ENCODE results near the gene DOK7. TPM values are rescaled to one million over a fixed set of nuclear protein-coding genes. Genes with fewer than 3 reads are reported as not detected.
A peak's percentile ranks its signal among the peaks of the same experiment; 100 is the strongest.

DOK7 gene
- total and polyA plus RNA-seq, 12 donors = 30.3 to 89.7 (median 39.0) TPM

DNA sequence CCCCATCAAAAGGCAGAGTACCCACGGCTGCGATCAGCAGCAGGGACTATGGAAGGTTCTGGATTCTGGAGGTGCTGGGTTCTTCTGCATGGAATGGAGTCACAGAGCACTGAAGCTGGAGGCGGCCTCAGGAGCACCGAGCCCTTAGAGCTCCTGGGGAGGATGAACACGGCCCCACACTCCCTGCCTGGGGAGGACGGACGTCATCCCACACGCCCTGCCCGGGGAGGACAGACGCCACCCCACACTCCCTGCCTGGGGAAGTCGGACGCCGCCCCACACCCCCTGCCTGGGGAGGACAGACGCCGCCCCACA lies 59.2 kb downstream of the DOK7 start:
- no peaks in the 10 kb centered on the region for H3K27me3 ChIP-seq
- no peak for ATAC-seq
- intact Hi-C loops (cut with DNase I) = no loop called here
- TF ChIP-seq, protein P1, sequence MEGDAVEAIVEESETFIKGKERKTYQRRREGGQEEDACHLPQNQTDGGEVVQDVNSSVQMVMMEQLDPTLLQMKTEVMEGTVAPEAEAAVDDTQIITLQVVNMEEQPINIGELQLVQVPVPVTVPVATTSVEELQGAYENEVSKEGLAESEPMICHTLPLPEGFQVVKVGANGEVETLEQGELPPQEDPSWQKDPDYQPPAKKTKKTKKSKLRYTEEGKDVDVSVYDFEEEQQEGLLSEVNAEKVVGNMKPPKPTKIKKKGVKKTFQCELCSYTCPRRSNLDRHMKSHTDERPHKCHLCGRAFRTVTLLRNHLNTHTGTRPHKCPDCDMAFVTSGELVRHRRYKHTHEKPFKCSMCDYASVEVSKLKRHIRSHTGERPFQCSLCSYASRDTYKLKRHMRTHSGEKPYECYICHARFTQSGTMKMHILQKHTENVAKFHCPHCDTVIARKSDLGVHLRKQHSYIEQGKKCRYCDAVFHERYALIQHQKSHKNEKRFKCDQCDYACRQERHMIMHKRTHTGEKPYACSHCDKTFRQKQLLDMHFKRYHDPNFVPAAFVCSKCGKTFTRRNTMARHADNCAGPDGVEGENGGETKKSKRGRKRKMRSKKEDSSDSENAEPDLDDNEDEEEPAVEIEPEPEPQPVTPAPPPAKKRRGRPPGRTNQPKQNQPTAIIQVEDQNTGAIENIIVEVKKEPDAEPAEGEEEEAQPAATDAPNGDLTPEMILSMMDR (IDR thresholded peaks at IDR 0.05) = no peak
- H3K4me1 ChIP-seq = no peaks in the 10 kb centered on the region
- peaks cover 0 to 94% (median 49%) of the 10 kb centered on the region in 9 donors for H3K36me3 ChIP-seq
- H3K4me3 ChIP-seq = no peak overlapping the region
- no peak overlapping the region for H3K27ac ChIP-seq
- H3K9me3 ChIP-seq = no peaks in the 10 kb centered on the region
- DNase-seq = no peak
- WGBS, 2 donors = 82 to 83% methylated on average over 11 to 15 of the region's 15 CpGs

DNA sequence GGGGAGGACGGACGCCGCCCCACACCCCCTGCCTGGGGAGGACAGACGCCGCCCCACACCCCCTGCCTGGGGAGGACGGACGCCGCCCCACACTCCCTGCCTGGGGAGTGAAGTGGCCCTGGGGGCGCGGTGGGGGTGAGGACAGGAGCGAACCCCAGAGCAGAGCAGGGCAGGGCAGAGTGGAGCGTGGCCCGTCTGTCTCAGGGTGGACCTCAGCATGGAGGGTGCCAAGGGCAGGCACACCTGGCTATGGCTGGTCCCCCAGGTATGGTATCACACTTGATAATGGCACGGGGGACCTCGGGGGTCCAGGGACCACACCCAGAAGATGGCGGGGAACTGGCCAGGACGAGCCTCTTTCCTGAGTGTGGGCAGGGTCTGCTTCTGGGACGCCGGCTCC lies 59.5 kb downstream of the DOK7 start:
- 93 to 95% methylated on average over 17 to 19 of the region's 19 CpGs for WGBS, 2 donors
- intact Hi-C loops (cut with DNase I) = no loop called here
- no peak overlapping the region for H3K4me3 ChIP-seq
- ATAC-seq (no peak), DNase-seq (no peak)
- H3K9me3 ChIP-seq = no peaks in the 10 kb centered on the region
- TF ChIP-seq, protein P1 (IDR thresholded peaks at IDR 0.05) = no peak
- no peaks in the 10 kb centered on the region for H3K27me3 ChIP-seq
- peaks cover 0 to 4% (median 0%) of the 10 kb centered on the region in 9 donors for H3K4me1 ChIP-seq
- H3K36me3 ChIP-seq = peaks cover 0 to 94% (median 46%) of the 10 kb centered on the region in 9 donors
- H3K27ac ChIP-seq = no peak overlapping the region

DNA sequence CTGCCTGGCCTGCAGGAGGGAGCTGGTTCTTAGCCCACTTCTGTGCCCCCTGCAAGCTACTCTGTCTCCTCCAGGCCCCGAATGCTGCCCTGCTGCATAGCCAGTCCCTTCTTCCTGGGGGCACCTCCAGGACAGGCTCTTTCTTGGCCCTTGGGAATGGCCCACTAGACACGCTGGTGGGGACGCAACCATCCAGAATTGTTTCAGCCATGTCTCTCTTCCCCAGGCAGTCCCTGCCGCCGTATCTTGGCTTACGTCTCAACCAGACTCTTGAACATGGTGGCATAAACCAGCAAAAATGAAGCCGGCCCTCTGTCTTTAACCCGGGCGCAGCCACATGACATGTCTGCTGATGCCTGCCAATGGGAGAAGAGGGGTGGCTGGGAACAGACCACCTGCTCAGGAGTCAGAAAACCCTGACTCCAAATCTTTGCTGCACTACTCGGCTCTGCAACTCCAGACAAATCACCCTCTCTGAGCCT lies 60.1 kb downstream of the DOK7 start:
- WGBS, 2 donors = 96 to 97% methylated on average over 10 of the region's 10 CpGs
- Histone ChIP-seq H3K9me3 (no peaks in the 10 kb centered on the region), H3K4me3 (no peak overlapping the region), H3K27me3 (no peaks in the 10 kb centered on the region), H3K4me1 (peaks cover 0 to 9% (median 0%) of the 10 kb centered on the region in 9 donors), H3K27ac (no peak overlapping the region), H3K36me3 (peaks cover 0 to 94% (median 40%) of the 10 kb centered on the region in 9 donors)
- intact Hi-C loops (cut with DNase I) = no loop called here
- TF ChIP-seq, protein P1 (IDR thresholded peaks at IDR 0.05) = no peak
- DNase-seq (peak in 1 of 2 donors; percentile 3), ATAC-seq (no peak)

DNA sequence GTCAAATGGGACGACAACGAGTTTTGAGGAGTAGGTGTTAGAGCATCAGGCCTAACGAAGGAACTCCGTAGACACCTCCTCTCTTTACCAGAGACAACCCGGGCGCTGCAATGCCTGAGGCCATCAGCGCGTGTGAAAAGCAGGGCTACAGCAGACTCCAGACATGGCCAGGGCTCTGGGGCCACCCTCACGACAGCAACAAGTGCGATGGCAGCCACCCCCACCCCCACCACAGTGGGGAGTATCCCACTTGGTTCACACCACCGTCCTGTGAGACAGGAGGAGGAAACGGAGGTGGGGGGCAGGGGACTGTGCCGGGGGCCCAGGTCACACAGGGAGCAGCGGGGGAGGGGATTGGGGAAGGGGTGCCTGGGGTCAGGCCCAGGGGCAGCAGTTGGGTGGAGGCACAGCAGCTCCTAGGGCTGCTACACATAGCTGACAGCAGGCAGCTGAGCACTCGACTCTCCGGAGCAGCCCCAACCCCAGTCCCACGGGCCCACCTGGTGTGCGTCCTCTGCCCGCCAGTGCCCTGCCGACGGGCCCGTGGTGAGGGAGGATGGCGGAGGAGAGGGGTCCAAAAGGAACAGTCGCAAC lies 60.6 kb downstream of the DOK7 start:
- Histone ChIP-seq H3K9me3 (no peaks in the 10 kb centered on the region), H3K4me3 (no peak overlapping the region), H3K27me3 (no peaks in the 10 kb centered on the region), H3K4me1 (peaks cover 0 to 13% (median 0%) of the 10 kb centered on the region in 9 donors), H3K36me3 (peaks cover 0 to 94% (median 36%) of the 10 kb centered on the region in 9 donors), H3K27ac (no peak overlapping the region)
- WGBS, 2 donors = 81 to 86% methylated on average over 24 of the region's 24 CpGs
- ATAC-seq (no peak), DNase-seq (peak in 1 of 2 donors; percentile 3)
- intact Hi-C loops (cut with DNase I) = no loop called here
- TF ChIP-seq, protein P1 (IDR thresholded peaks at IDR 0.05) = no peak

All from heart right ventricle (tissue), 16 donors.